Measurements from ENCODE around the gene DUSP1. TPM values are rescaled to one million over a fixed set of nuclear protein-coding genes. Genes with fewer than 3 reads are reported as not detected.

Gene DUSP1
- total and polyA plus RNA-seq, 10 of the 15 experiments (the other 5 are each of a cell fraction or from before 2014, with no cell fraction given): 1.4 to 6.2 (median 3.9) TPM

DNA sequence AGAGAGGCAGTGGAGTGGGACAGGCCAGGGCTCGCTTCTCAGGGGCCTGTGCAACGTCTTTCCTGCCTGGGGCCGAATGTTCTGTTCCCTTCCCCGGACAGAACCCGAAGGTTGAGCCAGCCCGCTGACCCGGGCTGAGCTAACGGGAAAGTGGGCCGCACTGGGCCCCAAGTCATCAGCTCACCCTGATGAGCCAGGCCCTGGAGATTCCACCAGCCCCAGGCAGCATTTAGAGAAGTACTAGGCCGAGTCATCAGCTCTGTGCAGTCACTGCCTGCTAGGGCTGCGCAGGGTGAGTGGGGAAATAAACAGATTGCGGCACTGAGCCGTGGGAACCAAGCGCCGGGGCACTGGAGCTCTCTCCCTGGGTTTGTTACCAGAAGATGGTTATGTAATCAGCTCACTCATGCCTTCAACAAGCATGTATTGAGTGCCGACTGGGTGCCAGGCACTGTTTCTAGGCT, 29.1 kb upstream of the DUSP1 start:
- intact Hi-C loops (cut with micrococcal nuclease; ENCODE audit: unreplicated experiment) (no loop called here), in situ Hi-C loops (cut with MboI) (no loop called here)
- Histone ChIP-seq H3K9me3 (replicated peaks; ENCODE audit: control insufficient read depth, insufficient read depth, low read length) (no peaks in the 10 kb centered on the region; the same call in 1 of the 3 replicates), H2AFZ (ENCODE audit: control insufficient read depth, low read depth, low read length) (no peak overlapping the region), H3K9ac (ENCODE audit: control insufficient read depth, insufficient read depth, low read length) (no peak overlapping the region), H3K36me3 (ENCODE audit: control insufficient read depth in 2 of 2, insufficient read depth in 2 of 2, low read length in 1 of 2) (no peaks in the 10 kb centered on the region), H3K27me3 (replicated peaks in 1 of 2; ENCODE audit: control insufficient read depth in 2 of 2, insufficient read depth in 2 of 2, low read length in 1 of 2) (no peaks in the 10 kb centered on the region), H3K4me1 (ENCODE audit: control insufficient read depth, insufficient read depth, low read length) (peaks cover 9% of the 10 kb centered on the region), H3K27ac (ENCODE audit: control insufficient read depth, insufficient read depth) (no peak overlapping the region), H4K20me1 (ENCODE audit: control insufficient read depth, insufficient read depth) (no peaks in the 10 kb centered on the region), H3K4me3 (no peak overlapping the region), H3K4me2 (ENCODE audit: control insufficient read depth, insufficient read depth) (no peak overlapping the region), H3K79me2 (ENCODE audit: control insufficient read depth, insufficient read depth, low read length) (no peaks in the 10 kb centered on the region)
- no peak for FAIRE-seq
- ChIA-PET SMC1A (ENCODE audit: uncharacterized antibody, unreplicated experiment) (interaction anchor here (0.6 to 1.5 kb wide), 2 partner anchors 11 to 28 kb away, joined by 3 to 5 read pairs; no protein-coding TSS in a partner anchor), RAD21 (ENCODE audit: unreplicated experiment) (no interaction called here), POLR2A (interaction anchor here (0.9 kb wide), 1 partner anchor 36 kb away, joined by 4 read pairs; no protein-coding TSS in a partner anchor), CTCF (interaction anchor here (1.1 to 1.3 kb wide), 2 partner anchors 9 to 11 kb away, joined by 3 read pairs; no protein-coding TSS in a partner anchor)
- whole genome bisulfite sequencing (ENCODE audit: insufficient coverage, insufficient replicate concordance, low lambda C conversion rate, missing lambda C conversion rate): 62% methylated on average over 16 of the region's 16 CpGs
- TF ChIP-seq NFIC (IDR thresholded peaks at IDR 0.05; ENCODE audit: low read depth, low read length) (no peak), CEBPB (IDR thresholded peaks at IDR 0.05; ENCODE audit: borderline replicate concordance in 1 of 2, low read depth in 2 of 2, low read length in 2 of 2) (no peak), KDM1A (IDR thresholded peaks at IDR 0.05; ENCODE audit: borderline replicate concordance) (no peak), SP1 (IDR thresholded peaks at IDR 0.05; ENCODE audit: low read depth, low read length) (no peak), IRF4 (IDR thresholded peaks at IDR 0.05; ENCODE audit: low read depth, low read length) (no peak), SMAD5 (IDR thresholded peaks at IDR 0.05; ENCODE audit: low read depth) (no peak), TCF12 (IDR thresholded peaks at IDR 0.05; ENCODE audit: low read depth, low read length) (no peak), CBX5 (IDR thresholded peaks at IDR 0.05; ENCODE audit: low read depth) (no peak), MYB (IDR thresholded peaks at IDR 0.05; ENCODE audit: borderline replicate concordance, low read depth, low read length) (no peak), TCF3 (IDR thresholded peaks at IDR 0.05; ENCODE audit: borderline replicate concordance, insufficient read depth, low read depth, low read length) (no peak), MEF2B (IDR thresholded peaks at IDR 0.05; ENCODE audit: partially characterized antibody, poor library complexity, severe bottlenecking) (no peak), RCOR1 (conservative IDR thresholded peaks at IDR 0.05; ENCODE audit: low read depth, low read length) (no peak), NBN (IDR thresholded peaks at IDR 0.05) (no peak), LARP7 (IDR thresholded peaks at IDR 0.05) (no peak)
- TF ChIP-seq, protein P1, sequence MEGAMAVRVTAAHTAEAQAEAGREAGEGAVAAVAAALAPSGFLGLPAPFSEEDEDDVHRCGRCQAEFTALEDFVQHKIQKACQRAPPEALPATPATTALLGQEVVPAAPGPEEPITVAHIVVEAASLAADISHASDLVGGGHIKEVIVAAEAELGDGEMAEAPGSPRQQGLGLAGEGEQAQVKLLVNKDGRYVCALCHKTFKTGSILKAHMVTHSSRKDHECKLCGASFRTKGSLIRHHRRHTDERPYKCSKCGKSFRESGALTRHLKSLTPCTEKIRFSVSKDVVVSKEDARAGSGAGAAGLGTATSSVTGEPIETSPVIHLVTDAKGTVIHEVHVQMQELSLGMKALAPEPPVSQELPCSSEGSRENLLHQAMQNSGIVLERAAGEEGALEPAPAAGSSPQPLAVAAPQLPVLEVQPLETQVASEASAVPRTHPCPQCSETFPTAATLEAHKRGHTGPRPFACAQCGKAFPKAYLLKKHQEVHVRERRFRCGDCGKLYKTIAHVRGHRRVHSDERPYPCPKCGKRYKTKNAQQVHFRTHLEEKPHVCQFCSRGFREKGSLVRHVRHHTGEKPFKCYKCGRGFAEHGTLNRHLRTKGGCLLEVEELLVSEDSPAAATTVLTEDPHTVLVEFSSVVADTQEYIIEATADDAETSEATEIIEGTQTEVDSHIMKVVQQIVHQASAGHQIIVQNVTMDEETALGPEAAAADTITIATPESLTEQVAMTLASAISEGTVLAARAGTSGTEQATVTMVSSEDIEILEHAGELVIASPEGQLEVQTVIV (IDR thresholded peaks at IDR 0.05; ENCODE audit: borderline replicate concordance, partially characterized antibody): no peak
- no peak for DNase-seq (ENCODE audit: low read depth, low spot score)
- no TSS peak for BruUV-seq (replicated peaks)
- ATAC-seq: no peak

Measured in GM12878 (cell line).